GM21423 (cell line): ENCODE results near the gene CDH4.

Source experiments
- ATAC-seq: cut with Tn5 transposase; IDR thresholded peaks from one replicate; pipeline ENCODE4 v1.9.1; 2021; ENCODE audit warnings: mild to moderate bottlenecking, moderate library complexity; ENCODE audit not compliant: unreplicated experiment

The CDH4 gene

DNA sequence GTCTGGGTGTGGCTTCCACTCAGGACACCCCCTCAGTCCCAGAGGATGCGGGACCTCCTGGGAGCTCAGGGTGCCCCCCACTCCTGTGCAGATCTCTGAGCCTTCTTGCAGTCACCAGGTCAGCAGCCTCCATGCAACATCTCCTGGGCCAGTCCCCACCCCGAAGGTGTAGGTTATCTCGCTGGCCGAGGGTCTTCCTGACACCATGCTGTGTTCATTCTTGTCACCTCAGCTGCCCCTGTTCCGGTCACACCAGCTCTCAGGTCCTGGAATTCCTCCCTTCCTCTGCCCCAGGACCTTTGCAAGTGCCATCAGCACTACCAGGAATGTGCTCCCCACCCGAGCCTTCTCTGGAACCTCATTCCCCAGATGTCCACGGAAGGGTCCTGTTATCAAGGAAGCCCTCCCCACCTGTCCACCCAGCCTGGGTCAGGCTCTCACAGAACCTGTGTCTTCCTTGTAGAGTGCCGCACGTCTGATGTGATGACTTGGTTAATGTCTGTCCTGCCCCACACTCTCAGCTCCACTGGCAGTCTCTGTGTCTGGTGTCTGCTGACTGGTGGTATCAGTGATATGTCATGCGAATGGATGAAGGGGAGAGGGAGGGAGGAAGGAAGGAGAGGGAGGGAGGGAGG, 484.1 kb downstream of the CDH4 start:
- ATAC-seq: no peak

- ATAC-seq: no peak
Measured at GRCh38 chr20:61736751-61737310, 484.8 kb downstream of the CDH4 start.

- no peak for ATAC-seq
Measured at GRCh38 chr20:61737346-61737745, 485.3 kb downstream of the CDH4 start.

DNA sequence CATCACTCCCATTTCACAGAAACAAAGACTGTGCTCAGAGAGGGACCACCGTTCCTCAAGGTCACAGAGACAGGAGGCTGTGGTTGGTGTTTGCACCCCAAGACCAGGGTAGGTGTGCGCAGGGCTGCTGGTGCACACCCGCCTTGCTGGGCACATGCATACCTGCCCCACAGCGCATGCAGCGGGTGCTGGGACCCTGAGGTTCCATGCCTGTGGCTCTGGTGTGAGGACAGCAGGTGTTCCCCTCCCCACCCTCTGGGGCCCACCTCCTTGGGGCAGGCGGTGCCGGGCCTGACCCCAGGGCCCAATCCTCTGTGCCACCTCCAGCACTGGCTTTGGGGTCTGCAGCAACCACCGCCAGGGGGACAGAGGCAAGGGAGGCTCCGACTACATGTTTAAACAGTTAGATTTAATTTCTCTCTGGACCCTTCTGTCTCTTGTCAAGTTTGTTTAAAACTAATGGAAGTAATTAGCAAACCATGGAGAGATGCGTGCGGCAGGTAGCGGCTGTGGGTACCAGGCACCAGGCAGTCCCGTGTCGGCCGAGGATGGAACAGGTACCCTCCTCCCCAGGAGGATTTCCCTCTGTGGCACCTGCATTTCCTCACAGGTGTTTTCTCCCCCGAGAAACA, 485.9 kb downstream of the CDH4 start:
- ATAC-seq: no peak

- no peak for ATAC-seq
Measured at GRCh38 chr20:61738601-61739069, 486.6 kb downstream of the CDH4 start.

DNA sequence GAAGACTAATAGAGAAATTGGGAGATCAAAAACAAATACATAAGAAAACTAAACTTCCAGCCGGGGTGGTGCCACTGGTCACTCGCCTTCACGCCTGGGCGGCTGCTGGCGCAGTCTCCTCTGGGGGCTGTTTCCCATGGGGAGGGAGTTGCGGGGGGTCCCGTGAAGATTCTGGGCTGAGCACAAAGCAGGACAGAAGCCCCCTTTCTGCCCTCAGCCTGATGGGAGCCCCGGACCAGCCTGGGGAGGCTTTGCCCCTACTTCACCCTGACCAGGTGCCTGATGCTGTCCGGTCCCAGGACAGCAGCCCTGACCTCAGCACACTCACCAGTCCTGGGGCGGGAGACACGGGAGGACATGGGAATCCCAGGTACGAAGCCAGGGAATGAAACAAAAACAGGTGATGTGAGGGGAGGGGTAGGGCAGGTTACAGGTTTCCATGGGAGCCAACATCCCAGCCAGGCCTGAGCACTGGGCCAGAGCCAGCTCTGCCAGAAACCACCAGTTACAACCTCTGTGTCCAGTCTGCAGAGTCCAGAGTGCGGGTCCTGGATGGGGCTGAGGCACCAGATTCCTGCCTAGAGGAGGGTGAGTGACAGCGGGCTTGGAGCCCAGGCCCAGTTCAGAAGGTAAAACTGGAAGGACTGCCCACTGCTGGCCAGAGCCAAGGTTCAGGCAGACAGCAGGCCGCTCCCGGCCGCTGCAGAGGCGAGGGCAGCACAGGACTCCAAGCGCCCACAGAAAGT, 487.2 kb downstream of the CDH4 start:
- no peak for ATAC-seq

DNA sequence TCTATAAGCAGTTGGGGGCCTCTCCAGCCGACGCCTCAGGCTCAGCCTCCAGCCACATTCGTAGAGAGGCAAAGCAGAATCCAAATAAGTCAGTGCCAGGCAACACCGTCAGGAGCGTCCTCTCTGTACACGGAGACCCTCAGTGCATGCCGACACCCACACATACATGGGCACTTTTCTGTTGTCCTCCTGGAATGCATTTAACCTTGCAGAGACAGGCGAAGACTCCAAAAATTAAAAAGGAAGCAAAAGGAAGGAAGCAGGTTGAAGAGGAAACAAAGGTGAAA, 487.7 kb downstream of the CDH4 start:
- ATAC-seq: no peak

GRCh38 chr20:61742097-61742825, 490.2 kb downstream of the CDH4 start:
- ATAC-seq: no peak

GRCh38 chr20:61743606-61744005, 491.5 kb downstream of the CDH4 start:
- no peak for ATAC-seq

DNA sequence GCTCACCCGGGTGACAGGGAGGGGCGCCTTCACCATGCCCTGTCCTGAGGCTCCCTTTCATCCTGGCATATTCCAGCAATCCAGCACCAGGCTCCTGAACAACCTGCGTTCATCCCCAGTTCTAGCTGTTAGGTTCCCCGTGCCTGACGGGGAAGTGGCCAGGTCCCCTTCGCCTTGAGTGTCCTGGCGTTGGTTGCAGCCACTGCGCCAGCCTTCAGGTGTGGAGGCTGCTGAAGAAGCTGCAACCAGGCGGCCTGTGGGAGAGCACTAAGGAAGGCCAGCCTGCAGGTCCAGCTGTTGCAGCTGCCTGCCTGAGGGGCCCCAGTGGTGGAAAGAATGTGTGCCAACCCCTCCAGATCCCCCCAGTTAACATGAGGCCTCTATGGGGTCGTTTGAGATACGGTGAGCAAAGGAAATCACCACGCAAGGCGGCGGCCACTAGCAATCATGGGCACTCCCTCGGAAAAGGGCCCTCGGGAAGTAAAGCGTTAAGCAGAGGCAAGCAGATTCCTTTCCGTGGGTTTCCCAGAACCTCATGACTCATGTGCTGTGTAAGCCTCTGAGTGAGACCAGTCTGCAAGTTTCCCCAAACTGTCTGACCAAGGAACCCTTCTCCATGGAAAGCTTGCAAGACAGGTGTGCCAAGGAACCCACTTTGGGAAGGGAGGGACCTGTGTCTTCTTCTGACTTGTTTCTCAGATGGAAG, 492.8 kb downstream of the CDH4 start:
- no peak for ATAC-seq

DNA sequence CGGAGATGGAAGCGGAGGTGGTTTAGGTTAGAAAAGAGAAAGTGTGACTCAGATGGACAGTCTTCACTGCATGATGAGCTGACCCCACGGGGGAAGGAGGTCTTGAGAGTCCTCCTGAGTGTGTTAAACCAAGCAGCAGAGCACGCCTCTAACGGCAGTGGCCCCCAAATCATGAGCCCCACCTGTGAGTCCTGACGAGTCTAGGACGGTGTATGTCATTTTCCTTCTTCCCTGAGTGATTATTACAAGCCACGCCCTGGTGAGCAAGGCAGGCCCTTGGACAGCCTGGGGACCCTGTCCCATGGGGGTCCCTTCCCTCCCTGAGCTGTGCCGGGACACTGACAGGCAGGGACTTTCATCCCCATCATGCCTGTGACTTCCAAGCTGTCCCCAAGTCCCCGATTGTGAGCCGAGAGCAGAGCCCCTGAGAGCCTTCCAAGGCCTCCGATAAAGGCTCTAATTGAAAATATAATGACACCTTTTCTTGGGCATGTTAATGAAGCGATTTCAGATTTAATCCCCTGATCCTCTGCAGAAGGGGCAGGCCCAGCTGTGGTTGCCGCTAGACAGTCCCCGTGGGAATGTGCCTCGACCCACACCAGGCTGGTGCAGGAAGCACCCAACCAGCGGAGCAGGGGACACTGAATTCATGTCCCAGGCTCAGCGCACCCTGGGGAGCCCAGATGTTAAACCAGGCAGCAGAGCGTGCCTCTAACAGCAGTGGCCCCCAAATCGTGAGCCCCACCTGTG, 493.5 kb downstream of the CDH4 start:
- ATAC-seq: no peak

DNA sequence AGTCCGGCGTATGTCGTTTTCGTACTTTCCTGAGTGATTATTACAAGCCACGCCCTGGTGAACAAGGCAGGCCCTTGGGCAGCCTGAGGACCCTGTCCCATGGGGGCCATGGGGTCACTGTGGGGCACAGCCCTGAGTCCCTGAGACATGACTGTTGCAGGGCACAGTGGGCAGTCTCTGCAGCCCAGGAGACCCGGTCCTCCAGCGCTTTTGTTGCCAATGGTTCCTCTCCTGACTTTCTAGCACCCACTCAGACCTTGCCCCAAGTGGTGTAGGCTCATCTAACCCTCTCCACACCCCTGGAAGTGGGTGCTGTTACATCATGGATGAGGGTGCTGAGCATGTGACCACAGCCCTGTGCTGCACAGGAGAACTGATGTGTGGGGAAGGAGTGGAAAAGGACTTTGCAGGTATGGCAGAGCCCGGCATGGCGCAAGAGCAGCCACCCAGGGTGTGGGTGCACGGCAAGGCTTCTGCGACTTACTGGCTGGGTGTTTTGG, 494.1 kb downstream of the CDH4 start:
- no peak for ATAC-seq

- no peak for ATAC-seq
Measured at GRCh38 chr20:61746781-61747180, 494.7 kb downstream of the CDH4 start.

DNA sequence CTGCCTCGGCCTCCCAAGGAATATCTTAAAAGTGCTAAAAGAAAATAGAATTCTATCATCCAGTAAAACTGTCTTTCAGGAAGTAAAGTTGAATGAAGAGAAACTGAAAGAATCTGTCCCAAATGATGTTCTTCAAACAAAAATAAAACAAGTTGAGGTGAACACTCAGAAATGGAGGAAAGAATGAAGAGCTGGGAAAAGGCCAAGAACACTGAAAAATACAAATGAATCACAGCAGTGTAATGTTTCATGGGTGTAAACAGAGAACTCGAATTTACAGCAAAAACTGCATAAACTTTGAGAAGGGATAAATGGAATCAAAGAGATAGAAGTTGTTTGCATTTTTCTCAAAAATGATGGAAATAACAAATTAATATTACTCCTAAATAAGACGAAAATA, 496.3 kb downstream of the CDH4 start:
- ATAC-seq: no peak

- ATAC-seq: no peak
Measured at GRCh38 chr20:61749406-61750075, 497.5 kb downstream of the CDH4 start.

GRCh38 chr20:61750093-61750492, 498.0 kb downstream of the CDH4 start:
- ATAC-seq: no peak

- ATAC-seq: no peak
Measured at GRCh38 chr20:61752576-61752975, 500.5 kb downstream of the CDH4 start.

- no peak for ATAC-seq
Measured at GRCh38 chr20:61753316-61753942, 501.4 kb downstream of the CDH4 start.
